HG02840 (cell line): ENCODE results near the gene METTL24.

ENCODE experiments used
- ATAC-seq: cut with Tn5 transposase; IDR thresholded peaks from one replicate; pipeline ENCODE4 v1.9.1; 2021; ENCODE audit warnings: mild to moderate bottlenecking, moderate library complexity, moderate number of reproducible peaks; ENCODE audit not compliant: unreplicated experiment, low FRiP score

METTL24 gene

GRCh38 chr6:110338820-110339470 is 19.2 kb downstream of the METTL24 start:
- ATAC-seq = no peak

- ATAC-seq = no peak
These were observed 20.7 kb downstream of the METTL24 start for GRCh38 chr6:110337486-110337885.

- no peak for ATAC-seq
These were observed 23.5 kb downstream of the METTL24 start for GRCh38 chr6:110334423-110335180.

- no peak for ATAC-seq
These were observed 25.9 kb downstream of the METTL24 start for GRCh38 chr6:110332281-110332680.

GRCh38 chr6:110331816-110332215 is 26.3 kb downstream of the METTL24 start:
- no peak for ATAC-seq

GRCh38 chr6:110331390-110331789 is 26.8 kb downstream of the METTL24 start:
- no peak for ATAC-seq

GRCh38 chr6:110329714-110330436 is 28.3 kb downstream of the METTL24 start:
- ATAC-seq = no peak

- no peak for ATAC-seq
These were observed 28.8 kb downstream of the METTL24 start for GRCh38 chr6:110329348-110329713.

GRCh38 chr6:110328259-110328658 is 29.9 kb downstream of the METTL24 start:
- ATAC-seq = no peak

GRCh38 chr6:110327391-110327790 is 30.8 kb downstream of the METTL24 start:
- no peak for ATAC-seq

GRCh38 chr6:110326609-110327008 is 31.5 kb downstream of the METTL24 start:
- no peak for ATAC-seq

- no peak for ATAC-seq
These were observed 32.1 kb downstream of the METTL24 start for GRCh38 chr6:110326057-110326456.

- ATAC-seq = no peak
These were observed 33.0 kb downstream of the METTL24 start for GRCh38 chr6:110325197-110325596.

- ATAC-seq = no peak
These were observed 33.6 kb downstream of the METTL24 start for GRCh38 chr6:110324548-110324947.

- ATAC-seq = no peak
These were observed 34.9 kb downstream of the METTL24 start for GRCh38 chr6:110323258-110323657.

GRCh38 chr6:110322874-110323242 is 35.3 kb downstream of the METTL24 start:
- ATAC-seq = no peak

- ATAC-seq = no peak
These were observed 35.8 kb downstream of the METTL24 start for GRCh38 chr6:110322151-110322873.

- ATAC-seq = no peak
These were observed 37.8 kb downstream of the METTL24 start for GRCh38 chr6:110320307-110320706.

GRCh38 chr6:110319843-110320242 is 38.3 kb downstream of the METTL24 start:
- no peak for ATAC-seq

GRCh38 chr6:110319381-110319780 is 38.8 kb downstream of the METTL24 start:
- no peak for ATAC-seq

GRCh38 chr6:110318971-110319370 is 39.2 kb downstream of the METTL24 start:
- ATAC-seq = no peak
